COLO668 (cell line): ENCODE results near the gene SLX9.
A peak's percentile ranks its signal among the peaks of the same experiment; 100 is the strongest.

Experiments used
- DNase-seq: peaks from one replicate; lab custom pipeline; 2025; ENCODE audit not compliant: unreplicated experiment; lab: John Stamatoyannopoulos, UW

SLX9 gene

GRCh38 chr21:44943686-44944550, 4.1 kb downstream of the SLX9 start:
- DNase-seq, result no peak

DNA sequence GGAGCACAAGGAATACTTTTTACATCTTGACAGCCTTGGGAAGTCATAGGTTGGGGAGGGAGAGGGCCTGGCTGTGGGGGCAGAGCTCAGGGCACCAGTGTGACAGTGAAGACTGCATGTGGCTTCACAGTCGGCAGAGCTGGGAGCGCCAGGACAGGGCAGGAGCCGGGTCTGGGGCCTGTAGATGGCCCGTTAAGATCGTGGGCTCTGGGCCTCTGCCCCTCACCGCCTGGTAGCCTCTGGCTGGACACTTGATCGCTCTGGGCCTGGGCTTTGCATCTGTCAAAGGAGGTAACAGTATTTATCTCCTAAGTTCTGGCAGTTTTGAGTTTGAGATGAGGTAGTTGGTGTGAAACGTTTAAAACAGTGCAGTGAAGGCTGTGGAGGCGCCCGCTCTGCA, 4.8 kb downstream of the SLX9 start:
- DNase-seq, result no peak

DNA sequence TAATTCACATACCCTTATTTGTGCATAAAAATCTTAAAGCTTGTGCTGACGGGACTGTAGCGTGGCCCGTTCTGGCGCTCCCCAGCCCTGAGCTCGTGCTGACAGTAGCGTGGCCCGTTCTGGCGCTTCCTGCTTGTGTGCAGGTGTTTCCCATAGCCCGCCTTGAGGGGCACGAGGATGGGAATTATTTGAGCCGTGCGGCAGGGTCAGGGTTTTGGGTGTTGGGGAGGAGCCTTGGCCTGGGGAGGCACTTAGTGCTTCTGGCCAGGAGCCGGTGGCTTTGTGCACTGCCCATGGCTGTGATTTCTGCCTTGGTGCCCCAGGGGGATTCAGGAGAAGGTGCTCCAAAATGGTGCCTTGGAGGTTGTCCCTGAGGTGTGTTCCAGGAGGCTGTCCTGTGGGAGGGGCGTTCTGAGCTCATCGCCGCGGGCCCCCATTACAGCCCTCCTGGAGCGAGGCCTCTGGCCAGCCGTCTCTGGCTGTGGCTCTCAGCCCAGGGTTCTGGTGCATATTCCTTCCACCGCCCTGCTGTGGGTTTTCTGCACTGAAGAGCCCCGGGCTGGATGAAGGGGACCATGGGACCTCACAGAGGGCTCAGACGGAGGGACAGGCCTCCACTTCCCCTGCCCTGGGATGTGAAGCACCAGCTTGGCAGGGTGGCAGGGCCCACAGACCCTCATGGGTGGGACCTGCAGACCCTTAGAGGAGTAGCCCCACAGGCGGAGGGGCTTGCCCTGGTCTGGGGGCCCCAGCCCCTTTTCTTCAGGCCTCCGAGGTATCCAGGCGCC, 6.6 kb downstream of the SLX9 start:
- no peak for DNase-seq

GRCh38 chr21:44947111-44947929, 7.5 kb downstream of the SLX9 start:
- no peak for DNase-seq

GRCh38 chr21:44947930-44948331, 8.1 kb downstream of the SLX9 start:
- DNase-seq, result no peak

- no peak for DNase-seq
Measured at GRCh38 chr21:44948426-44949120, 8.7 kb downstream of the SLX9 start.

- DNase-seq, result no peak
Measured at GRCh38 chr21:44949161-44949778, 9.4 kb downstream of the SLX9 start.

DNA sequence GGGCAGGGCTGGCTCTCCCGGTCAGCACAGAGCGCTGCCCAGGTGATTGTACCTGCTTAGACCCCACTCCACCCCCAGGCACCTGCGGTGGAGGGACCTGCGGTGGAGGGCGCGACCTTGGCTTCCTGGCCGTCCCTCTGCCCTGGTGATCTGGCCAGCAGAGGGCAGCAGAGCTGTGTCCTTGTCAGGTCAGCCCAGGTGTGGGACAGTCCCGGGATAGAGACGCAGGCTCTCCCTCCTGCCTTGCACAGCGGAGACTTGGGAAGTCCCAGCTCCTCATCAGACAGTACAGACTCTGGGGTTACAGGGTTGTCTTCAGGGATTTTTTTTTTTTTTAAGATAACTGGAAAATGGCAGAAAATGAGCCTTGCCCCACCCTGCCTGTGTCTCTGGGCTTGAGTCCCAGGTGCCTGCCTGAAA, 10.0 kb downstream of the SLX9 start:
- DNase-seq, result peak; percentile 73

DNA sequence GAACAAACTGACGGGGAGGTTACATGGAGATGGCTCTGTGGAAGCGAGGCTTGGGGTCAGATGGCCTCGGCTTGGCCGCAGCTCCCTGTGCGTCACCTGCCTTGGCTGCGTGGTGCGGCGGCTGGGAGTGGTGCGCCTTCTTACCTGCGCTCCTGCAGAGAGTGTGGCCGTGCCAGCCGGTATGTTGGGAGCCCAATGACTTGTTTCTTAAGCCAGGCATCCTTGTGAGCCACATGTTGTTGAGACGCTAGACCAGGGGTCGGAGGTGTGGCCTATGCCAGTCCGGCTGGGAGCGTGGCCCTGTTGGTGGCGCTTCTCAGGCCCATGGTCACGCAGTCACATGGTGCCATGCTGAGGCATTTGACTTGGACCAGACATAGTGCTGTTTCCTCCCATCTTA, 10.5 kb downstream of the SLX9 start:
- DNase-seq, result no peak

GRCh38 chr21:44951186-44951915, 11.5 kb downstream of the SLX9 start:
- DNase-seq, result no peak

- no peak for DNase-seq
Measured at GRCh38 chr21:44952116-44952928, 12.5 kb downstream of the SLX9 start.

GRCh38 chr21:44952929-44953627, 13.2 kb downstream of the SLX9 start:
- DNase-seq, result no peak

- no peak for DNase-seq
Measured at GRCh38 chr21:44953628-44954021, 13.8 kb downstream of the SLX9 start.

- no peak for DNase-seq
Measured at GRCh38 chr21:44954281-44954771, 14.5 kb downstream of the SLX9 start.

DNA sequence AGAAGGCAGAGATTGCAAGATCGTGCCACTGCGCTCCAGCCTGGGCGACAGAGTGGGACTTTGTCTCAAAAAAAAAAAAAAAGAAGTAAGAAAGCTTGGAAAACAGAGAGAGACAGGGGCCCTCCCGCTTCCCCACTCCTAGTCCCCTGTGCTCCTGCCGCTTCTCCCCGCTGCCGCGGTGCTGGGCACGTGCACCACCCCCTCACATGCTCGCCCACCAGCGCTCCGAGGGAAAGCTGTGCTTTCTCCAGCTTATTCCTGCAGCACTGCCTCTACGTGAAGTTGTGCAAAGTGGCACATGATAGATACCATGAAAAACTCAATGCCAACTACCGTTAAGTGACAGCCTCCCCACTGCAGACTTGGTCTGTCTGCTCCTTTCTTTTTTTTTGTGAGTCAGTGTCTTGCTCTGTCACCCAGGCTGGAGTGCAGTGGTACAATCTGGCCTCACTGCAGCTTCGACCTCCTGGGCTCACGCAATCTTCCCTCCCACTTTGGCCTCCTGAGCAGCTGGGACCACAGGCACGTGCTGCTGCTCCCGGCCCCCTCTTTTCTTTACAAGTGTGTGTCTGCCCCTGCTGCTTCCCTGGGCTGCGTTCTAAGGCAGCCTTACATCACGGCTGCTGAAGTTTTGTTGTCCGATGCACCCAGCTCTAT, 15.4 kb downstream of the SLX9 start:
- DNase-seq, result no peak

GRCh38 chr21:44955798-44956175, 16.0 kb downstream of the SLX9 start:
- DNase-seq, result no peak

GRCh38 chr21:44956356-44957046, 16.7 kb downstream of the SLX9 start:
- no peak for DNase-seq
